GM18861 (cell line): ENCODE data around the gene PRKCA.
"Not testable (repeated sequence)": the region's sequence is repeated elsewhere in the genome, so short reads cannot be mapped to it uniquely, and the experiment has no call there.

Experiments used
- ATAC-seq: cut with Tn5 transposase; IDR thresholded peaks from one replicate; pipeline ENCODE4 v1.9.1; 2021; ENCODE audit not compliant: unreplicated experiment

PRKCA gene

DNA sequence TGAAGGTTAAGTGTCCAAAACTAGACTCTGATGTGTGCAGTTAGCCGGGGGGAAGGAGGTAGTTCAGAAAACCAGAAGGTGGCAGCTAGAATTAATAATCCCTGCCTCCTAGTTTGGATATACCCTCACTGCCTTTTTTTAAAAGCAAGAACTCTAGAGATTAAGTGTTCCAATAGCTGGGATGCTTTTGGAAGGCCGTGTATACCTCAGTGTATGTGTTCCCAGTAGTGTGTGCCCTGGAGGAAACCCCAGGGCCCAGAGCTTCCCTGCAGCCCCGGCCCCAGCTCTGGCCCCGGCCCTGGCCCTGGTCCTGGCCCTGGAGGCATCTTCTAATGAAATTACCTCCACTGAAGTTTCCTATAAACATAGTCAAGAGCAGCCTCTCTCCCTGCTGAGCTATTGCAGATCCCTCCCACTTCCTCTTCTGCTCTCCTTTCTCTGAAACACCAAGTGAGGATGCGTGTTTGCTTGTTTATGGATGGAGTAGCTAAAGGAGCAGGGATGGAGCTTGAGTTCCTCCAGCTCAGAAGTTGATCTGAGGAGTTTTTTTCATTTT lies 130.7 kb downstream of the PRKCA start:
- ATAC-seq, result no peak

- no peak for ATAC-seq
Observed at GRCh38 chr17:66435182-66435581, 132.8 kb downstream of the PRKCA start.

GRCh38 chr17:66436631-66437030 lies 134.2 kb downstream of the PRKCA start:
- ATAC-seq, result no peak

- ATAC-seq, result no peak
Observed at GRCh38 chr17:66437476-66438026, 135.1 kb downstream of the PRKCA start.

GRCh38 chr17:66438101-66438500 lies 135.7 kb downstream of the PRKCA start:
- ATAC-seq, result no peak

- ATAC-seq, result peak; percentile 82
Observed at GRCh38 chr17:66441101-66441661, 138.8 kb downstream of the PRKCA start.

DNA sequence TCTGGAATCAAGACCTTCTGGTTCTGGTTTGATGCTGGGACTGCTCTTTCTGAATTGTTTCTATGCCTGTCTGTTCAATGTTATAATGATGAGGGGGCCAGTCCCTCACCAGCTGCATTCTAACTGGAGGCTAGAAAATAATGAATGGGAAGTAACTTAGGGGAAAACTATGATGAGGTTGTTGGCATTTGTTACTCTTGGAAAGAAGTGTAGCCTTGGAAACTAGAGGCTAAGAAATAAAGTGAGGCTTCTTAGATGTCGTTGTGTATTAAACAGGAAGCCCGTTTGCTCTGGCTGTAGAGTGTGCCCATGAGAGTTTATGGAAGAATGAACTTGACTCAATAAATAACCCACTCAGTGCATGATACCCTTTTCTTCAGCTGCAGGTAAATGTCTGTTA lies 140.8 kb downstream of the PRKCA start:
- ATAC-seq, result no peak

DNA sequence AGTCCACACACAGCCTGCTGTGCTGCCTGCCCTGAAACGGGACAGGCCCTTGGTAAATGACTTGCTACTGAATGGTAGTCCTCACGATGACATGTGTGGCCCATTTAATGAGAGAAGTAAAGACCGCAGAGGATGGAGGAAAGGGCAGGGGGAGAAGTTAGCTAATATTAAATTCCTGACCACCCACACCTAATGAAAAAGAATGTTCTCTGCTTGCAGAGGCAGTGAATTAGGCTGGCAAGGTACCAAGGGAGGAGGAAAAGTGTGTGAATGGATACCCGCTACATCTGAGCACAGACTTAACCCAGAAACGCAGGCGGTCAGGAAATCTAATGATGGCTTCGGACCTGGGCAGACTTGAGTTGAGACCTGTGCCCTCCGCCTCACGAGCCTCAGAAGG lies 141.2 kb downstream of the PRKCA start:
- ATAC-seq, result no peak

DNA sequence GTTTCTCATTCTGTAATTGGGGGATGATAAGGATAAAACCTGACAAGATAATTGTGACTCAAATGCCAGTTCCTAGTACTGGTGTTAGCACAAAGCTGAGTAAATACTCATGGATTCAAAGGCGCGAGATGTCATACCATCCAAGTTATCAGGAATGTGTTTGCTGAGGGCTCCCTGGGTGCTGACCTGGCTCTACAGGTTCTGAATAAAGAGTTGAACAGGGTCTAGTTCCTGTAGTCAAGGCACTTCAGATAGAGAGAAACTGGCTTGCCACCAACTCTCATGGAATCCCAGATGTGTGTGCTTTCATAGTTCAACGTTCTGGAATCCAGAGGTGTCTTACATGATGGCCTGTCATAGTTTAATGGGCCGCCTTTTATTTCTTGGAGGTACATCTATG lies 141.6 kb downstream of the PRKCA start:
- no peak for ATAC-seq

DNA sequence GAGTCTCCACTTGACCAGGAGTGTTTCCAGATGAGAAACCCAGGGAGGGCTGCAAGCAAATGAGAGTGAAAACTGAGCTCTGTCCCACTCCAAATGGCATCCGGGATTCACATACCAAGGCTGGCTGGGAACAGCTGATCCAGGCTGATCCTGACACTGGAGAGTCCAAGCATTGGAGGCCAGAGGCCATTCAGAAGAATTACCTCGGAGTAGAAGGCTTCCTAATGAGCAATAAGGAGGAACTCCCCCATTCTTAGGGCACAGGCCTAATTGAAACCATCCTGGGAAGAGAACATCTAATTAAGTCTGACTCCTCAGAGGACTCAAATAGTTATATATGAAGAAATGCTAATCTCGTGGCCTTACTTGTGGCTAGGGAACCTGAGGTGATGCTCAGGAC lies 142.8 kb downstream of the PRKCA start:
- no peak for ATAC-seq

- ATAC-seq, result no peak
Observed at GRCh38 chr17:66446419-66446818, 144.0 kb downstream of the PRKCA start.

GRCh38 chr17:66447159-66447558 lies 144.7 kb downstream of the PRKCA start:
- no peak for ATAC-seq

GRCh38 chr17:66448026-66448639 lies 145.7 kb downstream of the PRKCA start:
- no peak for ATAC-seq

- ATAC-seq, result no peak
Observed at GRCh38 chr17:66449418-66449977, 147.1 kb downstream of the PRKCA start.

DNA sequence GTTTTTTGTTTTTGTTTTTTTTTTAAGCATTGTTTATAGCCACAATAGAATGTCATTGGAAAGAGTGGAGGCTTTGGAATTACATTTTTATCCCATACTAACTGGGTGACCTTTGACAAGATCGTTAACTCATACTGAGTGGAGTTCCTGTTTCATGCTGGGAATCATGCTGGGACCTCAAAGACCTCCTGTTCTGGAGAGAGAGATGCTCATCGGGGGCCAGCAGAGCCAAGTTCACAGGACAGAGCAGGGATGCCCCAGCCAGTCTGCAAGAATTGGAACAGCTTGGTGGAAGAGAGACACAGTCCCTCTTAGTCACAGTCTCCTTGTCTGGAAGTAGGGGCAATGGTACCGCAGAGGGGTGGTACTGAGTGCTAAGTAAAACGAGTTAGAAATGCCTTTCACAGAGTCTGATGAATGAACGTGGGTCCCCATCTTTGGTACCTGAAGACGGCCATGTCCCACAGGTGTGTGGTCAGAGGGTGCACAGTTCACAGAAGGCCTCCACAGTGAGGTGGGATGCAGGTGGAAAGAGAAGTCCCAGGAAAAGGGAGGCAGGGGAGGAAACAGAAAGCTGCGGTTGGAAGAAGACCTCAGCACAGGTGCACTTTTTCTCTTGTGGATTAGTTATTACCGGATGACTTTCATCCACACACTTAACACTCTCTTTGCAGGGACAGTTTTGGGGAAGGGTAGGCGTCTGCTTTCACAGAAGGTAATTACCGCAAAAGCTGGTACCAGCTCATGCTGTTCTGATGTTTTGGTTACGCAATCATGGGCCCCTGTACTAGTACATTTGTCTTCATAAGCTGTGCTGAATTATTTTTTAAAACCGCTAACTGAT lies 147.8 kb downstream of the PRKCA start:
- ATAC-seq, result no peak

DNA sequence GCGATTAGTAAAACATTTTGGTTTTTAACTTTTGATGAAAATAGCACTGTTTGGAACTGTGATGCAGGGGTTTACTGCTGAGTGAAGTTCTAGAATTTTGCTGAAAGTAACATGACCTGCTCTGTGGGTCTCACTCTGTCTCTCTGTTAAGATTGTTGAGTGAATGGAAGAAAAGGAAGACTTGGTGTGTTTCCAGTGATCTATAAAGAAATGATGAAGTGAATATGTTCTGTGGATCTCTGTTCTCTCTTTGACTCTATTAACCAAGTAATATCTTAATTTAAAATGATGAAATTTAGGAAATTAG lies 148.4 kb downstream of the PRKCA start:
- ATAC-seq, result no peak

DNA sequence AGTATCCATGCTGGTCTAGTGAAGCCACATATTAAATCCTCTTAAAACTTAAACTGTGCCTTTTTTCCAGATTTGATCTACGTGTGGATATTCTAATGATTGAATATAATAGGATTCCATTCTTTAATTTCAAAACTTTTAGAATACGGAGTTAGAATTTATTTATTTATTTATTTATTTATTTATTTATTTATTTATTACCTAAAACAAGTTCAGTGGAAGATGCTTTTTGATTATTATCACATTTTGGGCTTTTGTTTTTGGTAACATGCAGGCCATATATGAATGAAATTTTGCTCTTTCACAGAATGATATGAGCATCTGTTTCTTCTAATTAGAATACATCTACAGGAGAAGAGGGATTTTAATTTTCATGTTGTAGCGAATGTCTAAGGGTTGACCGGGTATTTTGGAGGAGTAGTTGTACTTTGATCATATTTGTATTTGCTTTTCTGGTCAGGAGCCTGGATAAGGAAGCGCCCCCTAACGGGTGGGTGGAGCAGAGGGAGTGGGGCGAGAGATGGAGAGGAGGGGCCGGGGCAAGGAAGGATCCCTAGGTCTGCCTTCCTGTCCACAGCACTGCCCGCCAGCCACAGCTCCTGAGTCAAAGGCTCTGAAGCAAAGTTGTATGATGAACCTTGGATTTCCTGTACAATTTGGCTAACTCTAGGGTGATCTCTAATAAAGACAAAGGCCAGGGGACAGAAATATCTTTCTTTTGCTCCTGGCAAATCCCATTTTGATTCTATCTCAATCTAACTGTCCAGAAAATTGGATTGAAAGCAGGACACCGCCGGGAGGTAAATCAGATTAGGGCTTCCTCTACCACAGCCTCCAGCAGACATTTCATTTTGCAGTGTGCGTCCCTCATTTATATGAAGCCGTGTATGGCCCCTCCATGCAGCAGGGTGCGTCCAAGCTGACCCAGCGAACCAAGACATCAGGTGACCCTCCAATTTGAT lies 149.1 kb downstream of the PRKCA start:
- no peak for ATAC-seq

GRCh38 chr17:66455060-66455459 lies 152.6 kb downstream of the PRKCA start:
- no peak for ATAC-seq

GRCh38 chr17:66457499-66457898 lies 155.1 kb downstream of the PRKCA start:
- ATAC-seq, result not testable (repeated sequence)

DNA sequence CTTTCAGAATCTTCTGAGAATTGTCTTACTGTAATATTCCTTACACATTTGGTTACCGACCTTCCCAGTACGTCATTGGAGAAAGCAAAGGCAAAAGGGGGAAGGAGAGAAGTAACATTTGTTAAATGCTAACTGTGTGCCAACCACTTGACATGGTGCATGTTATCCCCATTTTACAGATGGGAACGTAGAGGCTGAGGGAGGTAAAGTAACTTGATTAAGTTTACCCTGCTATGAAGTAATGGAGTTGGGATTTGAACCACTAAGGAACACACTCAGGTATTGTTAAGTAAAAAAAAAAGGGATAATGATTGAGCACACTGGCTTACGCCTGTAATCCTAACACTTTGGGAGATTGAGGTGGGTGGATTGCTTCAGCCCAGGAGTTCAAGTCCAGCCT lies 156.4 kb downstream of the PRKCA start:
- ATAC-seq, result no peak
